DOHH2 (cell line): ENCODE data around the gene SH2D4B.

Experiments
- H3F3A ChIP-seq: fragments of 200-600 bp; sonication (generic), shearing (Covaris generic); 2 replicates; pipeline ENCODE4 v1.6.0; 2016; ENCODE audit warnings: antibody characterized with exemption, mild to moderate bottlenecking; ENCODE audit not compliant: control insufficient read depth, insufficient read depth
- H3K27ac ChIP-seq: fragments of 200-600 bp; sonication (generic); 2 replicates; pipeline ENCODE4 v1.5.1; 2014; ENCODE audit warnings: low read depth, mild to moderate bottlenecking, low read length, moderate library complexity
- H3K27me3 ChIP-seq: fragments of 200-600 bp; sonication (generic); 2 replicates; pipeline ENCODE4 v1.6.1; 2014; ENCODE audit warnings: mild to moderate bottlenecking, low read length, mixed read lengths; ENCODE audit not compliant: control insufficient read depth
- H3K36me3 ChIP-seq: fragments of 200-600 bp; sonication (generic); 2 replicates; pipeline ENCODE4 v1.6.1; 2014; ENCODE audit warnings: mild to moderate bottlenecking, low read length, moderate library complexity, mixed read lengths; ENCODE audit not compliant: control insufficient read depth
- H3K4me1 ChIP-seq: fragments of 200-600 bp; sonication (generic); 2 replicates; pipeline ENCODE4 v1.6.1; 2014; ENCODE audit warnings: mild to moderate bottlenecking, low read length, mixed read lengths; ENCODE audit not compliant: control insufficient read depth
- H3K4me2 ChIP-seq: fragments of 200-600 bp; sonication (generic); 2 replicates; pipeline ENCODE4 v1.6.0; 2014; ENCODE audit warnings: mild to moderate bottlenecking, low read length, moderate library complexity
- H3K4me3 ChIP-seq: fragments of 200-600 bp; sonication (generic); 2 replicates; pipeline ENCODE4 v1.5.1; 2014; ENCODE audit warnings: mild to moderate bottlenecking, low read length, mixed read lengths
- H3K79me2 ChIP-seq: fragments of 200-600 bp; sonication (generic); 2 replicates; pipeline ENCODE4 v1.6.1; 2014; ENCODE audit warnings: mild to moderate bottlenecking, low read length, mixed read lengths; ENCODE audit not compliant: control insufficient read depth
- H3K9me2 ChIP-seq: fragments of 200-600 bp; sonication (generic); replicated peaks from 2 replicates; pipeline ENCODE4 v1.6.1; 2014; ENCODE audit warnings: mild to moderate bottlenecking, low read length, mixed read lengths; ENCODE audit not compliant: control insufficient read depth
- H3K9me3 ChIP-seq: fragments of 200-600 bp; sonication (generic); 2 replicates; pipeline ENCODE4 v1.6.1; 2014; ENCODE audit warnings: antibody characterized with exemption, low read length, mixed read lengths; ENCODE audit not compliant: control insufficient read depth, insufficient read depth
- H4K20me1 ChIP-seq: fragments of 200-600 bp; sonication (generic); 2 replicates; pipeline ENCODE4 v1.6.0; 2014; ENCODE audit warnings: low read depth, mild to moderate bottlenecking, antibody characterized with exemption, low read length, moderate library complexity; ENCODE audit not compliant: control insufficient read depth, insufficient read depth
- CTCF ChIP-seq: fragments of 200-600 bp; sonication (generic); IDR thresholded peaks from one replicate; pipeline ENCODE4 v1.5.1; 2014; ENCODE audit warnings: antibody characterized with exemption, mild to moderate bottlenecking, low read depth, low read length; ENCODE audit not compliant: poor library complexity, severe bottlenecking
- EZH2phosphoT487 ChIP-seq: fragments of 200-600 bp; sonication (generic); IDR thresholded peaks from 2 replicates; pipeline ENCODE4 v1.6.1; 2017; ENCODE audit warnings: borderline replicate concordance, mild to moderate bottlenecking, antibody characterized with exemption, low read length, moderate library complexity, mixed read lengths

SH2D4B gene

GRCh38 chr10:80633910-80634309 lies 96.2 kb downstream of the SH2D4B start:
- Histone ChIP-seq H3K4me1 (no peaks in the 10 kb centered on the region), H3K4me2 (no peak overlapping the region), H4K20me1 (no peaks in the 10 kb centered on the region), H3K9me2 (no peaks in the 10 kb centered on the region), H3K27me3 (no peaks in the 10 kb centered on the region), H3K4me3 (no peak overlapping the region), H3K36me3 (no peaks in the 10 kb centered on the region), H3F3A (no peaks in the 10 kb centered on the region), H3K9me3 (no peaks in the 10 kb centered on the region), H3K79me2 (no peaks in the 10 kb centered on the region), H3K27ac (no peak overlapping the region)
- no peak for TF ChIP-seq CTCF
- no peak for TF ChIP-seq EZH2phosphoT487

- no peak overlapping the region for H3K27ac ChIP-seq
- H3K79me2 ChIP-seq = no peaks in the 10 kb centered on the region
- no peaks in the 10 kb centered on the region for H3K4me1 ChIP-seq
- peaks cover 6% of the 10 kb centered on the region for H3K27me3 ChIP-seq
- H3K9me2 ChIP-seq = no peaks in the 10 kb centered on the region
- no peak overlapping the region for H3K4me2 ChIP-seq
- TF ChIP-seq CTCF (no peak), EZH2phosphoT487 (no peak)
- H3F3A ChIP-seq = no peaks in the 10 kb centered on the region
- no peak overlapping the region for H3K4me3 ChIP-seq
- H4K20me1 ChIP-seq = no peaks in the 10 kb centered on the region
- no peaks in the 10 kb centered on the region for H3K36me3 ChIP-seq
- H3K9me3 ChIP-seq = no peaks in the 10 kb centered on the region
These were observed 105.0 kb downstream of the SH2D4B start for GRCh38 chr10:80642661-80643060.

GRCh38 chr10:80646366-80646765 lies 108.7 kb downstream of the SH2D4B start:
- Histone ChIP-seq H3K4me1 (no peaks in the 10 kb centered on the region), H3K9me3 (no peaks in the 10 kb centered on the region), H3K79me2 (no peaks in the 10 kb centered on the region), H3K4me2 (no peak overlapping the region), H3K4me3 (no peak overlapping the region), H3K27me3 (peaks cover 9% of the 10 kb centered on the region), H3K27ac (no peak overlapping the region), H3F3A (no peaks in the 10 kb centered on the region), H3K9me2 (no peaks in the 10 kb centered on the region), H3K36me3 (no peaks in the 10 kb centered on the region), H4K20me1 (no peaks in the 10 kb centered on the region)
- TF ChIP-seq EZH2phosphoT487 (no peak), CTCF (no peak)
